Type B pancreatic cell (in vitro differentiated cells): ENCODE measurements around the gene IL1RAPL2. TPM values are rescaled to one million over a fixed set of nuclear protein-coding genes. Genes with fewer than 3 reads are reported as not detected.
"Not testable (repeated sequence)": the region's sequence is repeated elsewhere in the genome, so short reads cannot be mapped to it uniquely, and the experiment has no call there.

Experiments used
- DNase-seq: peaks from one replicate; pipeline ENCODE4 v3.0.0; 2021; ENCODE audit warnings: mixed read lengths; ENCODE audit not compliant: unreplicated experiment; ENCODE audit errors: extremely low spot score
- H3K27ac Mint-ChIP-seq: 2 replicates; pipeline ENCODE4 v1.8.0; 2021; ENCODE audit warnings: mild to moderate bottlenecking, mixed read lengths
- H3K27me3 Mint-ChIP-seq: 2 replicates; pipeline ENCODE4 v1.8.0; 2021; ENCODE audit warnings: mixed read lengths
- H3K36me3 Mint-ChIP-seq: 2 replicates; pipeline ENCODE4 v1.8.0; 2021; ENCODE audit warnings: mixed read lengths
- H3K4me1 Mint-ChIP-seq: one replicate; pipeline ENCODE4 v1.8.0; 2021; ENCODE audit warnings: mixed read lengths; ENCODE audit not compliant: unreplicated experiment
- H3K4me3 Mint-ChIP-seq: 2 replicates; pipeline ENCODE4 v1.8.0; 2021; ENCODE audit warnings: mild to moderate bottlenecking, mixed read lengths
- H3K9me3 Mint-ChIP-seq: 2 replicates; pipeline ENCODE4 v1.8.0; 2021; ENCODE audit warnings: mixed read lengths
- total RNA-seq: library from RNA; stranded (reverse); gene quantifications from 2 replicates; pipeline ENCODE4 v1.2.1, GENCODE V29; 2021; ENCODE audit warnings: low replicate concordance
- TF ChIP-seq, protein P1 (sequence below): fragments of 200-600 bp; sonication (generic); conservative IDR thresholded peaks from 2 replicates; pipeline ENCODE4 v1.5.0; 2021; ENCODE audit warnings: antibody characterized with exemption, mild to moderate bottlenecking

IL1RAPL2 gene
- total RNA-seq, 1 donor from 2014 or later = 4.5 TPM

DNA sequence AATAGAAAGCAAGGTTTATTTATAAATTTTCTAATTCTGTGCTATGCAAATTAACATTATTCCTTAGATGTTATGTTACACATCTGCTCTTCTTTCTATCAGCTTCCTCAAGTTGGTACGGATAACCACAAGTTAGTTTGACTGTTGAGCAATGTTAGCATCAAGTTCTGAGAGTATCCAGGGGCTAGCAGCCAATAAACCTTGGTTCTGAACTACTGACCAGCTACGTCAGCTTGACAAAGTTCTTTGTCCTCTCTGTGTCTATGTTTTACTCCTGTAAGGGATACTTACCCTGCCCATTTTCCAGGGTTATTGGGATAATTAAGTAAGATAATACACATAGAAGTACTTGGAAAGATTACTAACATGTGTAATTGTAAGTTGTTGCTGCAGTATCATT is 662.6 kb downstream of the IL1RAPL2 start:
- H3K27me3 Mint-ChIP-seq = no peaks in the 10 kb centered on the region
- H3K4me3 Mint-ChIP-seq = no peak overlapping the region
- TF ChIP-seq, protein P1, sequence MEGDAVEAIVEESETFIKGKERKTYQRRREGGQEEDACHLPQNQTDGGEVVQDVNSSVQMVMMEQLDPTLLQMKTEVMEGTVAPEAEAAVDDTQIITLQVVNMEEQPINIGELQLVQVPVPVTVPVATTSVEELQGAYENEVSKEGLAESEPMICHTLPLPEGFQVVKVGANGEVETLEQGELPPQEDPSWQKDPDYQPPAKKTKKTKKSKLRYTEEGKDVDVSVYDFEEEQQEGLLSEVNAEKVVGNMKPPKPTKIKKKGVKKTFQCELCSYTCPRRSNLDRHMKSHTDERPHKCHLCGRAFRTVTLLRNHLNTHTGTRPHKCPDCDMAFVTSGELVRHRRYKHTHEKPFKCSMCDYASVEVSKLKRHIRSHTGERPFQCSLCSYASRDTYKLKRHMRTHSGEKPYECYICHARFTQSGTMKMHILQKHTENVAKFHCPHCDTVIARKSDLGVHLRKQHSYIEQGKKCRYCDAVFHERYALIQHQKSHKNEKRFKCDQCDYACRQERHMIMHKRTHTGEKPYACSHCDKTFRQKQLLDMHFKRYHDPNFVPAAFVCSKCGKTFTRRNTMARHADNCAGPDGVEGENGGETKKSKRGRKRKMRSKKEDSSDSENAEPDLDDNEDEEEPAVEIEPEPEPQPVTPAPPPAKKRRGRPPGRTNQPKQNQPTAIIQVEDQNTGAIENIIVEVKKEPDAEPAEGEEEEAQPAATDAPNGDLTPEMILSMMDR = no peak
- no peak for DNase-seq
- H3K27ac Mint-ChIP-seq = no peak overlapping the region
- no peaks in the 10 kb centered on the region for H3K4me1 Mint-ChIP-seq
- no peaks in the 10 kb centered on the region for H3K36me3 Mint-ChIP-seq
- no peaks in the 10 kb centered on the region for H3K9me3 Mint-ChIP-seq

DNA sequence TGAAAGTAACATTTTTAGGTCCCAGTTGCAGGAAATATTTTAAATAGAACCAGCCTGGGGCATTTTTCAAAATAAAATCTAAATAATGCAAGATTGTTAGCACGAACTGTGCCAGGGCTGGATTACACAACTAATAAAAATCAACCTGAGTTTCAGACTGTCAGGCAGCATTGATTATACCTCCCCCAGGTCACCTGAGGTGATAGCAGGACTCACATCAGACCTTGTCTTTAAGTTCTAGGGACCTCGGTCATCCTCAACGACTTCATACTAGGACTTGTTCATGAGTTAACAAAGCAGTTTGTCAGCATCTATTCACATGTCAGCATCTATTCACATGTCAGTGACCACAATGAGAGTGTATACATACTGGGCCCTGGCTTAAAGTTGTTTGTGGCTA is 663.1 kb downstream of the IL1RAPL2 start:
- Mint-ChIP-seq H3K4me3 (no peak overlapping the region), H3K27me3 (no peaks in the 10 kb centered on the region), H3K36me3 (no peaks in the 10 kb centered on the region), H3K4me1 (no peaks in the 10 kb centered on the region), H3K27ac (no peak overlapping the region), H3K9me3 (no peaks in the 10 kb centered on the region)
- TF ChIP-seq, protein P1 = no peak
- no peak for DNase-seq

DNA sequence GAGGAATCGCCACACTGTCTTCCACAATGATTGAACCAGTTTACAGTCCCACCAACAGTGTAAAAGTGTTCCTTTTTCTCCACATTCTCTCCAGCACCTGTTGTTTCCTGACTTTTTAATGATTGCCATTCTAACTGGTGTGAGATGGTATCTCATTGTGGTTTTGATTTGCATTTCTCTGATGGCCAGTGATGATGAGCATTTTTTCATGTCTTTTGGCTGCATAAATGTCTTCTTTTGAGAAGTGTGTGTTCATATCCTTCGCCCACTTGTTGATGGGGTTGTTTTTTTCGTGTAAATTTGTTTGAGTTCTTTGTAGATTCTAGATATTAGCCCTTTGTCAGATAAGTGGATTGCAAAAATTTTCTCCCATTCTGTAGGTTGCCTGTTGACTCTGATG is 671.4 kb downstream of the IL1RAPL2 start:
- not testable (repeated sequence) for H3K36me3 Mint-ChIP-seq, H3K4me1 Mint-ChIP-seq, H3K27ac Mint-ChIP-seq, H3K27me3 Mint-ChIP-seq, DNase-seq, H3K4me3 Mint-ChIP-seq, H3K9me3 Mint-ChIP-seq

DNA sequence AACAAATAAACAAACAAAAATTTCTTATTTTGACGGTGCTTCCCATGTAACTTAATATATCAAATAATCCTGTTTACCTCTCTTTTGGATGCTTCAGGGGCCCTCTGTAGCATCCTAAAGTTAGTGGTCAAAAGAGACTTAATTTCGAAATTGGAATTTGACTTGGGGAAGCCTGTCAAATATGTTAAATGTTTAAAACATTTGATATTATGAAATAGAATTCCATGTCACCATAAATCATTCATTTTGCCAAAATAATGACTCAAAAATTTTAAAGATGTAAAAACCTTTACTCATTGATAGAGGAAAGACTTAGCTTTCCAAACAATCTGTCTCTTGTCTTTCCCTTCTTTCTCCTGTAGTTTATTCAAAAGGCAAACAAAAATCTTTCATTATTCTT is 675.1 kb downstream of the IL1RAPL2 start:
- no peak overlapping the region for H3K4me3 Mint-ChIP-seq
- no peak for DNase-seq
- H3K27me3 Mint-ChIP-seq = no peaks in the 10 kb centered on the region
- no peaks in the 10 kb centered on the region for H3K9me3 Mint-ChIP-seq
- no peaks in the 10 kb centered on the region for H3K4me1 Mint-ChIP-seq
- no peak overlapping the region for H3K27ac Mint-ChIP-seq
- TF ChIP-seq, protein P1 = no peak
- H3K36me3 Mint-ChIP-seq = no peaks in the 10 kb centered on the region

DNA sequence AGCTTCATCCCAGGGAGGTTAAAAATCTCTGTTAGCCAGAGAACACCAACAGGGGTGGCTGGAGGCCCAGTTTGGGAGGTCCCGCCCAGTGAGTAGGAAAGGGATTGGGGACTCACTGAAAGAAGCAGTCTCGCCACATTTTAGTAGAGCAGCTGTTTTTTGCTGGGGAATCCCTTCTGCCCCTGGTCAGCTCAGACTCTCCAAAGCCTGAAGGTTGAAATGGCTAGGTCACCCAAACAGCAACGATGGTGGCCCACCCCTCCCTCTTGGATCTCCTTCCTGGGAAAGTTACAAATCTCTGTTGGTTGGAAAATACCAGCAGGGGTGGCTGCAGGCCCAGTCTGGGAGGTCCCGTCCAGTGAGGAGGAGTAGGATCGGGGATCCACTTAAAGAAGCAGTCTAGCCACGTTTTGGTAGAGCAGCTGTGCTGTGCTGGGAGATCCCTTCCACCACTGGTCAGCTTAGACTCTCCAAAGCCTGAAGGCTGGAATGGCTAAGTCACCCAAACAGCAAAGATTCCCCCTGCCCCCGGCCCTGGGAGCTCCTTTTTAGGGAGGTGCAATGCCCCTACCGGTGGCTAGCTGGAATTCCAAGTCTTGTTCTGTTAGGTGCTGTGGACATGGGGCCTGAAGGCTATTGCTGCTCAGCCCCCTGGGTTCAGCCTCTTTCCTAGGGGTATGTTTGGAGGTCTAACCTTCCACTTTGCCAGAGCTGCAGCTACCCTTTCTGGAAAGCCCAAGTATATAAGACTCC is 694.5 kb downstream of the IL1RAPL2 start:
- Mint-ChIP-seq H3K4me3 (no peak overlapping the region), H3K36me3 (no peaks in the 10 kb centered on the region), H3K27me3 (no peaks in the 10 kb centered on the region), H3K9me3 (peaks cover 6% of the 10 kb centered on the region), H3K4me1 (peaks cover 11% of the 10 kb centered on the region), H3K27ac (no peak overlapping the region)
- TF ChIP-seq, protein P1 = no peak
- DNase-seq = no peak

DNA sequence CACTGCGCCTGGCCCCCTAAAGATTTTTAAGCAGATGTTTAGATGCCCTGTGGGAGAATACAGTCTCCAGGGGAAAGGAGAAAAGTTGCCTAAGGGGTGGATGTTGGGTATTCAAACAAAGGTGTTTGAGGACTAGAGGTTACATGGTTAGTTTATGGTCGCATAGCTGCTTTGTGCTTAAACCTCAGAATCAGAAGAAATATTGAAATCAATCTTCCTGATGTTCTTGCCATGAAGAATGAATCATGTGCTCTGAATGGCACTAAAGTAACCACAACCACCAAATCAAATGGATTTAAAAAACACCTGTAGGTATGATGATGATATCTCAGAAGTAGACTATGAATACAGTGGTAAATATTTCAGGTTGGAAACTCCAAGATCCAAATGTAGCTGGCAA is 697.2 kb downstream of the IL1RAPL2 start:
- Mint-ChIP-seq H3K27ac (no peak overlapping the region), H3K4me1 (peaks cover 15% of the 10 kb centered on the region), H3K9me3 (peaks cover 6% of the 10 kb centered on the region), H3K4me3 (no peak overlapping the region), H3K36me3 (no peaks in the 10 kb centered on the region), H3K27me3 (no peaks in the 10 kb centered on the region)
- TF ChIP-seq, protein P1 = no peak
- DNase-seq = no peak
